ENCODE results near the gene ITPKC. TPM values are rescaled to one million over a fixed set of nuclear protein-coding genes. Genes with fewer than 3 reads are reported as not detected.
A peak's percentile ranks its signal among the peaks of the same experiment; 100 is the strongest.

The ITPKC gene
- total and polyA plus RNA-seq, 2 experiments from 2014 or later: 15.4 to 19.4 TPM

DNA sequence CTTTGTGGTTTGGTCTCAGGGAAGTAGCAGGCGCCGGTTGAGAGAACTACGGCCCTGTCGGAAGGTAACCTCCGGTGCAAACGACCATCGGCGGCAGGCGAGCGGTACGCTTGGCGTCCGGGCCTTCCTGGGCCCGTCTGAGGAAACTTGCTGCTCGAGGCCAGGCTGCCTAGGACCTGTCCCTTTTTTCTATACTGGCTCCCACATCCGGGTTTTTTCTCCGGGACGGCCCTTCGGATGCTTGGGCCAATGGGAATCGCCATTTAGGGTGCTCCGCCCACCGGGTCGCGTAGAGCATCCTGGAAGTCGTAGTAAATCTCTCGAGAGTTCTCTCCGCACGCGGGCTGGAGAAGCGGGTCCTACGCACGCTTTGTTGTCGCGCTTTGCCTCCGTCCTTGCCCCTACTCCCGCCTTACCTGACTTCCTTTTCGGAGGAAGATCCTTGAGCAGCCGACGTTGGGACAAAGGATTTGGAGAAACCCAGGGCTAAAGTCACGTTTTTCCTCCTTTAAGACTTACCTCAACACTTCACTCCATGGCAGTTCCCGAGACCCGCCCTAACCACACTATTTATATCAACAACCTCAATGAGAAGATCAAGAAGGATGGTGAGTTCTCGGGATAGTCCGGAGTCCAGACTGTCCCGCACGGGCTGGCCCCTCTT is 34.1 kb downstream of the ITPKC start, which contains the start of gene SNRPA:
TSS of gene SNRPA (plus strand) at position 330 of the 664 bp plus-strand sequence. CDS start at position 536, 206 bp downstream.
- no peaks in the 10 kb centered on the region for H3K27me3 ChIP-seq
- peak within 1 kb of the TSS; percentile 90 for H3K27ac ChIP-seq
- H3K4me1 ChIP-seq (ENCODE audit: low read depth): peaks cover 16% of the 10 kb centered on the region
- H3K9me3 ChIP-seq (ENCODE audit: low read depth): no peaks in the 10 kb centered on the region
- DNase-seq (ENCODE audit: low read depth in 1 of 2, low spot score in 1 of 2): peak; percentile 98 to 99
- TF ChIP-seq, protein P1, sequence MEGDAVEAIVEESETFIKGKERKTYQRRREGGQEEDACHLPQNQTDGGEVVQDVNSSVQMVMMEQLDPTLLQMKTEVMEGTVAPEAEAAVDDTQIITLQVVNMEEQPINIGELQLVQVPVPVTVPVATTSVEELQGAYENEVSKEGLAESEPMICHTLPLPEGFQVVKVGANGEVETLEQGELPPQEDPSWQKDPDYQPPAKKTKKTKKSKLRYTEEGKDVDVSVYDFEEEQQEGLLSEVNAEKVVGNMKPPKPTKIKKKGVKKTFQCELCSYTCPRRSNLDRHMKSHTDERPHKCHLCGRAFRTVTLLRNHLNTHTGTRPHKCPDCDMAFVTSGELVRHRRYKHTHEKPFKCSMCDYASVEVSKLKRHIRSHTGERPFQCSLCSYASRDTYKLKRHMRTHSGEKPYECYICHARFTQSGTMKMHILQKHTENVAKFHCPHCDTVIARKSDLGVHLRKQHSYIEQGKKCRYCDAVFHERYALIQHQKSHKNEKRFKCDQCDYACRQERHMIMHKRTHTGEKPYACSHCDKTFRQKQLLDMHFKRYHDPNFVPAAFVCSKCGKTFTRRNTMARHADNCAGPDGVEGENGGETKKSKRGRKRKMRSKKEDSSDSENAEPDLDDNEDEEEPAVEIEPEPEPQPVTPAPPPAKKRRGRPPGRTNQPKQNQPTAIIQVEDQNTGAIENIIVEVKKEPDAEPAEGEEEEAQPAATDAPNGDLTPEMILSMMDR (IDR thresholded peaks at IDR 0.05; ENCODE audit: low read depth, low read length): no peak
- peaks cover 4% of the 10 kb centered on the region for H3K36me3 ChIP-seq
- peak within 1 kb of the TSS; percentile 64 for H3K4me3 ChIP-seq

GRCh38 chr19:40752257-40752781 is 35.4 kb downstream of the ITPKC start:
- H3K4me1 ChIP-seq (ENCODE audit: low read depth): peaks cover 16% of the 10 kb centered on the region
- H3K36me3 ChIP-seq: peaks cover 5% of the 10 kb centered on the region
- no peaks in the 10 kb centered on the region for H3K9me3 ChIP-seq (ENCODE audit: low read depth)
- H3K27ac ChIP-seq: no peak overlapping the region
- TF ChIP-seq, protein P1 (IDR thresholded peaks at IDR 0.05; ENCODE audit: low read depth, low read length): no peak
- H3K27me3 ChIP-seq: no peaks in the 10 kb centered on the region
- DNase-seq (ENCODE audit: low read depth in 1 of 2, low spot score in 1 of 2): no peak
- H3K4me3 ChIP-seq: peak overlapping the region; percentile 64

- peak overlapping the region; percentile 36 for H3K27ac ChIP-seq
- H3K36me3 ChIP-seq: peaks cover 17% of the 10 kb centered on the region
- no peak overlapping the region for H3K4me3 ChIP-seq
Measured at GRCh38 chr19:40754611-40755247, 37.8 kb downstream of the ITPKC start.

GRCh38 chr19:40755248-40755624 is 38.3 kb downstream of the ITPKC start:
- TF ChIP-seq, protein P1 (IDR thresholded peaks at IDR 0.05; ENCODE audit: low read depth, low read length): no peak
- H3K36me3 ChIP-seq: peaks cover 21% of the 10 kb centered on the region
- no peaks in the 10 kb centered on the region for H3K9me3 ChIP-seq (ENCODE audit: low read depth)
- H3K4me1 ChIP-seq (ENCODE audit: low read depth): no peaks in the 10 kb centered on the region
- H3K4me3 ChIP-seq: no peak overlapping the region
- no peak overlapping the region for H3K27ac ChIP-seq
- no peaks in the 10 kb centered on the region for H3K27me3 ChIP-seq
- no peak for DNase-seq (ENCODE audit: low read depth in 1 of 2, low spot score in 1 of 2)

More at GRCh38 chr19:40754611-40755247, 37.8 kb downstream of the ITPKC start:
- Histone ChIP-seq H3K9me3 (ENCODE audit: low read depth) (no peaks in the 10 kb centered on the region), H3K27me3 (no peaks in the 10 kb centered on the region), H3K4me1 (ENCODE audit: low read depth) (peaks cover 2% of the 10 kb centered on the region)
- TF ChIP-seq, protein P1 (IDR thresholded peaks at IDR 0.05; ENCODE audit: low read depth, low read length): no peak
- DNase-seq (ENCODE audit: low read depth in 1 of 2, low spot score in 1 of 2): peak in 1 of 2 donors; percentile 30

DNA sequence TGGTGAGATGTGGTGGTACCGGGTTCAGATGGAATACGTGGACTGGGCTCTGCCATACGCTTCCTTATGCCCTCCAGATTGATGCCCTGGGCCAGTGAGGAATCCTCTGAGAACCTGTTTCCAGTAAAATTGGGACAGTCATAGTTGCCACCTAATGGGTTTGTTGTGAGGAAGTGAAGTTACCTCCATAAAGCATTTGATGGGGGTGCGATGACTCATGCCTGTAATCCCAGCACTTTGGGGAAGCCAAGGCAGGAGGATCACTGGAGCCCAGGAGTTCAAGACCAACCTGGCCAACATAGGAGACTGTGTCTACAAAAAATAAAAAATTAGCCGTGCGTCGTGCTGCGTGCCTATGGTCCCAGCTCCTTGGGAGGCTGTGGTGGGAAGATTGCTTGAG is 38.9 kb downstream of the ITPKC start:
- Histone ChIP-seq H3K27me3 (no peaks in the 10 kb centered on the region), H3K27ac (no peak overlapping the region), H3K36me3 (peaks cover 26% of the 10 kb centered on the region), H3K9me3 (ENCODE audit: low read depth) (no peaks in the 10 kb centered on the region), H3K4me1 (ENCODE audit: low read depth) (no peaks in the 10 kb centered on the region), H3K4me3 (no peak overlapping the region)
- TF ChIP-seq, protein P1 (IDR thresholded peaks at IDR 0.05; ENCODE audit: low read depth, low read length): no peak
- no peak for DNase-seq (ENCODE audit: low read depth in 1 of 2, low spot score in 1 of 2)

All from cardiac muscle cell (in vitro differentiated cells and primary cell).